H9 (cell line): ENCODE measurements around the gene MTARC2. TPM values are rescaled to one million over a fixed set of nuclear protein-coding genes. Genes with fewer than 3 reads are reported as not detected.

ENCODE experiments used
- DNase-seq: peaks from one replicate; pipeline ENCODE4 v3.0.0-alpha.2; 2017
- H2AFZ ChIP-seq: one replicate; pipeline ENCODE4 v1.6.1; 2013; ENCODE audit warnings: mild to moderate bottlenecking, low read length, control low read depth, moderate library complexity
- H2AK5ac ChIP-seq: 2 replicates; pipeline ENCODE4 v1.6.1; 2013; ENCODE audit warnings: low read length, control low read depth, mixed read lengths; ENCODE audit not compliant: insufficient read length
- H2BK120ac ChIP-seq: one replicate; pipeline ENCODE4 v1.6.1; 2013; ENCODE audit warnings: low read depth, mild to moderate bottlenecking, low read length, control low read depth, inconsistent platforms; ENCODE audit not compliant: poor library complexity, severe bottlenecking
- H2BK12ac ChIP-seq: 2 replicates; pipeline ENCODE4 v1.6.1; 2013; ENCODE audit warnings: low read length, control low read depth, mixed read lengths, low read depth; ENCODE audit not compliant: insufficient read length
- H2BK15ac ChIP-seq: 2 replicates; pipeline ENCODE4 v1.6.1; 2013; ENCODE audit warnings: low read depth, low read length, control low read depth
- H2BK20ac ChIP-seq: one replicate; pipeline ENCODE4 v1.6.1; 2013; ENCODE audit warnings: low read depth, mild to moderate bottlenecking, low read length, control low read depth, inconsistent platforms; ENCODE audit not compliant: poor library complexity, severe bottlenecking
- H2BK5ac ChIP-seq: 2 replicates; pipeline ENCODE4 v1.6.1; 2013; ENCODE audit warnings: low read length, control low read depth, mixed read lengths; ENCODE audit not compliant: insufficient read length
- H3K14ac ChIP-seq: 2 replicates; pipeline ENCODE4 v1.6.1; 2013; ENCODE audit warnings: low read length, control low read depth; ENCODE audit not compliant: insufficient read depth
- H3K18ac ChIP-seq: 2 replicates; pipeline ENCODE4 v1.6.1; 2013; ENCODE audit warnings: low read depth, mild to moderate bottlenecking, mixed read lengths, low read length, control low read depth; ENCODE audit not compliant: insufficient read length
- H3K23ac ChIP-seq: 2 replicates; pipeline ENCODE4 v1.6.1; 2013; ENCODE audit warnings: low read length, control low read depth, mixed read lengths, low read depth; ENCODE audit not compliant: insufficient read length
- H3K23me2 ChIP-seq: 2 replicates; pipeline ENCODE4 v1.6.1; 2013; ENCODE audit warnings: low read depth, mild to moderate bottlenecking, mixed read lengths, low read length, control low read depth; ENCODE audit not compliant: insufficient read length, poor library complexity, severe bottlenecking
- H3K27ac ChIP-seq: 2 replicates; pipeline ENCODE4 v1.5.1; 2013; ENCODE audit warnings: low read length, control low read depth, mixed read lengths, low read depth; ENCODE audit not compliant: insufficient read length
- H3K27me3 ChIP-seq: 2 replicates; pipeline ENCODE4 v1.6.1; 2013; ENCODE audit warnings: low read length, control low read depth, inconsistent platforms; ENCODE audit not compliant: insufficient read depth
- H3K4ac ChIP-seq: 2 replicates; pipeline ENCODE4 v1.6.1; 2013; ENCODE audit warnings: low read depth, mild to moderate bottlenecking, control low read depth, inconsistent platforms, low read length, moderate library complexity
- H3K4me1 ChIP-seq: 2 replicates; pipeline ENCODE4 v1.6.1; 2013; ENCODE audit warnings: low read length, control low read depth, inconsistent platforms; ENCODE audit not compliant: insufficient read depth
- H3K4me2 ChIP-seq: 2 replicates; pipeline ENCODE4 v1.6.1; 2013; ENCODE audit warnings: low read length, control low read depth, mixed read lengths; ENCODE audit not compliant: insufficient read length, insufficient read depth
- H3K56ac ChIP-seq: 2 replicates; pipeline ENCODE4 v1.6.1; 2013; ENCODE audit warnings: low read depth, mild to moderate bottlenecking, mixed read lengths, low read length, control low read depth; ENCODE audit not compliant: insufficient read length
- H3K79me1 ChIP-seq: 2 replicates; pipeline ENCODE4 v1.6.1; 2013; ENCODE audit warnings: low read depth, mild to moderate bottlenecking, moderate library complexity, low read length, control low read depth, inconsistent platforms; ENCODE audit not compliant: insufficient read depth, poor library complexity, severe bottlenecking
- H3K79me2 ChIP-seq: 2 replicates; pipeline ENCODE4 v1.6.1; 2013; ENCODE audit warnings: low read length, control low read depth, inconsistent platforms; ENCODE audit not compliant: insufficient read depth
- H3K9ac ChIP-seq: 2 replicates; pipeline ENCODE4 v1.6.1; 2013; ENCODE audit warnings: low read length, control low read depth, mixed read lengths; ENCODE audit not compliant: insufficient read length; ENCODE audit errors: extremely low read depth
- H3K9me3 ChIP-seq: one replicate; pipeline ENCODE4 v1.6.1; 2013; ENCODE audit warnings: low read depth, low read length, inconsistent platforms; ENCODE audit not compliant: control insufficient read depth
- H3T11ph ChIP-seq: one replicate; pipeline ENCODE4 v1.6.1; 2013; ENCODE audit warnings: mild to moderate bottlenecking, low read length, control low read depth, inconsistent platforms
- H4K20me1 ChIP-seq: one replicate; pipeline ENCODE4 v1.6.1; 2013; ENCODE audit not compliant: control insufficient read depth, insufficient read length, insufficient read depth
- H4K5ac ChIP-seq: 2 replicates; pipeline ENCODE4 v1.6.1; 2013; ENCODE audit warnings: low read depth, mild to moderate bottlenecking, mixed read lengths, low read length, control low read depth; ENCODE audit not compliant: insufficient read length
- H4K8ac ChIP-seq: replicated peaks from 2 replicates; pipeline ENCODE4 v1.6.1; 2013; ENCODE audit warnings: low read length, control low read depth, mixed read lengths, low read depth; ENCODE audit not compliant: insufficient read length
- H4K91ac ChIP-seq: 2 replicates; pipeline ENCODE4 v1.6.1; 2013; ENCODE audit warnings: low read depth, mild to moderate bottlenecking, moderate library complexity, mixed read lengths, low read length, control low read depth; ENCODE audit not compliant: insufficient read length
- H3K27ac Mint-ChIP-seq, 3 experiments: 2 replicates in 2 of 3; 3 replicates in 1 of 3; pipeline ENCODE4 v1.8.0; 2020 to 2021; ENCODE audit warnings: mixed read lengths in 3 of 3, mild to moderate bottlenecking in 1 of 3, moderate library complexity in 1 of 3
- H3K27me3 Mint-ChIP-seq: 2 replicates; pipeline ENCODE4 v1.8.0; 2021; ENCODE audit warnings: low read depth, mild to moderate bottlenecking, moderate library complexity, mixed read lengths
- H3K36me3 Mint-ChIP-seq, 3 experiments: 2 replicates in 2 of 3; 3 replicates in 1 of 3; pipeline ENCODE4 v1.8.0; 2020 to 2021; ENCODE audit warnings: low read depth in 3 of 3, mixed read lengths in 3 of 3; ENCODE audit not compliant: insufficient read depth in 1 of 3
- H3K4me1 Mint-ChIP-seq, 2 experiments: 2 replicates each; pipeline ENCODE4 v1.8.0; 2020; ENCODE audit warnings: mixed read lengths in 2 of 2
- H3K4me3 Mint-ChIP-seq, 2 experiments: 2 replicates in 1 of 2; 3 replicates in 1 of 2; pipeline ENCODE4 v1.8.0; 2020 to 2021; ENCODE audit warnings: mild to moderate bottlenecking in 2 of 2, mixed read lengths in 2 of 2, moderate library complexity in 1 of 2
- H3K9me3 Mint-ChIP-seq, 2 experiments: 2 replicates in 1 of 2; 3 replicates in 1 of 2; pipeline ENCODE4 v1.8.0; 2020; ENCODE audit warnings: mild to moderate bottlenecking in 2 of 2, mixed read lengths in 2 of 2, moderate library complexity in 1 of 2
- WGBS: extraction: QIAGEN DNeasy Blood & Tissue Kit; methylation state at CpG from one replicate; pipeline ENCODE4 v1.1.7; 2013; ENCODE audit warnings: missing lambda C conversion rate, low lambda C conversion rate, mixed read lengths; ENCODE audit not compliant: insufficient read length; ENCODE audit errors: extremely low coverage; 5-methylcytosine and 5-hydroxymethylcytosine counted together
- total RNA-seq: library from RNA; stranded (reverse); gene quantifications from 2 replicates; pipeline ENCODE4 v1.2.1, GENCODE V29; 2021
- TF ChIP-seq, protein P1 (sequence below): fragments of 200-600 bp; sonication (generic); conservative IDR thresholded peaks from 3 replicates; pipeline ENCODE4 v1.8.0; 2021; ENCODE audit warnings: antibody characterized with exemption, mild to moderate bottlenecking

MTARC2 gene
- total RNA-seq, 1 experiment from 2014 or later: 7.7 TPM

DNA sequence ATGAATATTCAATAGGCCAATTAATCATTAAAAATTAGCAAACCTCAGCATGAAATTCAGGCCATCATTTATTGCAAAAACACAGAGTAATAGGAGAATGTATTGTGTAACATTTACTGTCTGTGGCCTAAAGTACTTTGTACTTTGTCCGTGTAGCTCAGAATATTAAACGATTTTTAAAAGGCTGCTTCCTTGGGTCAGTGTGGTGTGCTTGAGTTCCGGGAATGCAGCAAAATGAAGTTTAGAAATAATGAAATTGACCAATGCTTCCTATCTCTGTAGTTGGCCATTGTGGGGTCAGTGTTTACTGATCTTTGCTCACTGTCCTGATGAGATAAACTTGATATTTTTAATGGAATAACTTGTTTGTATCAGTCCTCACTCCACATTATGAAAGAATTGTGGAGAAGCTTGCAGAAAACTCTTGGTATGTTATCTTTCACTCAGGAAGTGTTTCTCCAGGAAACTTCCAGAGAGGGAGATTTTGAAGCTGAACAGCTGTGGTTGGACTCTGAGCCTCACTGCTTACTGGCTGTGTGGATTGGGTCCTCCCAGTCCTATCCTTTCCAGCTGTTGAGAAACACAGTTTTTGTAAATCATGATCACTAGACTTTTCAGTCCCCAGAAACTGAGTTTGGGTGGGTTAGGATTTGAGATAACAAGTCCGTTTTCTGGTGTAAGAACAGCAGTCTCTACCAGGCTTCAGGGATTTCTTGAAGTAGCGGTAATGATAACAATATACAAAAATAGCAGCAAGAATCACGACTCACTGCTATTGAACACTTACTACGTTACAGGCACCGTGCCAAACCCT lies 19.4 kb downstream of the MTARC2 start:
- no peak overlapping the region for H3K9ac ChIP-seq
- no peak overlapping the region for H2BK5ac ChIP-seq
- no peaks in the 10 kb centered on the region for H3K79me2 ChIP-seq
- no peaks in the 10 kb centered on the region for H3K27me3 Mint-ChIP-seq
- no peak overlapping the region for H4K5ac ChIP-seq
- H2AFZ ChIP-seq: no peak overlapping the region
- no peak for DNase-seq
- H3T11ph ChIP-seq: no peak overlapping the region
- H3K79me1 ChIP-seq: no peaks in the 10 kb centered on the region
- H4K8ac ChIP-seq: no peak overlapping the region
- no peaks in the 10 kb centered on the region for H3K23me2 ChIP-seq
- H3K27ac ChIP-seq: no peak overlapping the region
- peaks cover 0 to 7% (median 3%) of the 10 kb centered on the region in 3 experiments; a peak in 4 of 7 replicates for H3K36me3 Mint-ChIP-seq
- H2AK5ac ChIP-seq: no peak overlapping the region
- no peaks in the 10 kb centered on the region for H3K9me3 ChIP-seq
- H4K91ac ChIP-seq: no peak overlapping the region
- no peak overlapping the region for H3K27ac Mint-ChIP-seq
- H3K4me2 ChIP-seq: no peak overlapping the region
- H3K9me3 Mint-ChIP-seq: no peaks in the 10 kb centered on the region
- H3K56ac ChIP-seq: no peak overlapping the region
- H2BK12ac ChIP-seq: no peak overlapping the region
- peaks cover 2% of the 10 kb centered on the region in 2 experiments; a peak in 2 of 4 replicates for H3K4me1 Mint-ChIP-seq
- no peak overlapping the region for H3K14ac ChIP-seq
- no CpG with 5 or more reads among the region's 8 CpGs for WGBS
- no peaks in the 10 kb centered on the region for H4K20me1 ChIP-seq
- H3K4me1 ChIP-seq: no peaks in the 10 kb centered on the region
- H2BK20ac ChIP-seq: no peak overlapping the region
- H3K4me3 Mint-ChIP-seq: no peak overlapping the region
- TF ChIP-seq, protein P1, sequence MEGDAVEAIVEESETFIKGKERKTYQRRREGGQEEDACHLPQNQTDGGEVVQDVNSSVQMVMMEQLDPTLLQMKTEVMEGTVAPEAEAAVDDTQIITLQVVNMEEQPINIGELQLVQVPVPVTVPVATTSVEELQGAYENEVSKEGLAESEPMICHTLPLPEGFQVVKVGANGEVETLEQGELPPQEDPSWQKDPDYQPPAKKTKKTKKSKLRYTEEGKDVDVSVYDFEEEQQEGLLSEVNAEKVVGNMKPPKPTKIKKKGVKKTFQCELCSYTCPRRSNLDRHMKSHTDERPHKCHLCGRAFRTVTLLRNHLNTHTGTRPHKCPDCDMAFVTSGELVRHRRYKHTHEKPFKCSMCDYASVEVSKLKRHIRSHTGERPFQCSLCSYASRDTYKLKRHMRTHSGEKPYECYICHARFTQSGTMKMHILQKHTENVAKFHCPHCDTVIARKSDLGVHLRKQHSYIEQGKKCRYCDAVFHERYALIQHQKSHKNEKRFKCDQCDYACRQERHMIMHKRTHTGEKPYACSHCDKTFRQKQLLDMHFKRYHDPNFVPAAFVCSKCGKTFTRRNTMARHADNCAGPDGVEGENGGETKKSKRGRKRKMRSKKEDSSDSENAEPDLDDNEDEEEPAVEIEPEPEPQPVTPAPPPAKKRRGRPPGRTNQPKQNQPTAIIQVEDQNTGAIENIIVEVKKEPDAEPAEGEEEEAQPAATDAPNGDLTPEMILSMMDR: no peak
- no peaks in the 10 kb centered on the region for H3K27me3 ChIP-seq
- no peak overlapping the region for H3K4ac ChIP-seq
- H3K23ac ChIP-seq: no peak overlapping the region
- H2BK120ac ChIP-seq: no peak overlapping the region
- H3K18ac ChIP-seq: no peak overlapping the region
- no peak overlapping the region for H2BK15ac ChIP-seq
